Lung microvascular endothelial cell (primary cell): ENCODE measurements around the gene MAP4K4. TPM values are rescaled to one million over a fixed set of nuclear protein-coding genes. Genes with fewer than 3 reads are reported as not detected.
"Not testable (repeated sequence)": the region's sequence is repeated elsewhere in the genome, so short reads cannot be mapped to it uniquely, and the experiment has no call there.

Experiments used
- DNase-seq, 2 donors: peaks; one replicate each; pipeline versions ENCODE4 v3.0.0 to v3.0.0-alpha.2; 2010; ENCODE audit warnings: low read depth in 2 of 2
- total RNA-seq: library from RNA; depleted of rRNA; stranded (reverse); fragments of >200 nt; gene quantifications from 2 replicates; pipeline ENCODE4 v1.2.1, GENCODE V29; 2014

MAP4K4 gene
- total RNA-seq, 1 donor from 2014 or later: 67.1 TPM

- peak in 1 of 2 donors; percentile 61 for DNase-seq
These were observed 44.4 kb downstream of the MAP4K4 start for GRCh38 chr2:101741775-101742520.

- no peak for DNase-seq
These were observed 45.0 kb downstream of the MAP4K4 start for GRCh38 chr2:101742547-101742946.

GRCh38 chr2:101743288-101743687 is 45.8 kb downstream of the MAP4K4 start:
- peak in 1 of 2 donors; percentile 45 for DNase-seq

GRCh38 chr2:101744832-101745231 is 47.3 kb downstream of the MAP4K4 start:
- no peak for DNase-seq

GRCh38 chr2:101745711-101746694 is 48.5 kb downstream of the MAP4K4 start:
- peak; percentile 77 to 88 for DNase-seq

GRCh38 chr2:101748000-101748399 is 50.5 kb downstream of the MAP4K4 start:
- no peak for DNase-seq

- DNase-seq: not testable (repeated sequence)
These were observed 51.0 kb downstream of the MAP4K4 start for GRCh38 chr2:101748462-101748861.

- DNase-seq: no peak
These were observed 53.2 kb downstream of the MAP4K4 start for GRCh38 chr2:101750688-101751087.

- DNase-seq: no peak
These were observed 53.8 kb downstream of the MAP4K4 start for GRCh38 chr2:101751276-101751815.

- no peak for DNase-seq
These were observed 54.5 kb downstream of the MAP4K4 start for GRCh38 chr2:101751875-101752619.

- DNase-seq: peak; percentile 41 to 76
These were observed 55.5 kb downstream of the MAP4K4 start for GRCh38 chr2:101752716-101753616.

- DNase-seq: no peak
These were observed 56.4 kb downstream of the MAP4K4 start for GRCh38 chr2:101753720-101754490.

- DNase-seq: no peak
These were observed 57.1 kb downstream of the MAP4K4 start for GRCh38 chr2:101754618-101755017.

- no peak for DNase-seq
These were observed 58.8 kb downstream of the MAP4K4 start for GRCh38 chr2:101756266-101756665.

GRCh38 chr2:101758001-101758400 is 60.5 kb downstream of the MAP4K4 start:
- DNase-seq: no peak

GRCh38 chr2:101759162-101759561 is 61.7 kb downstream of the MAP4K4 start:
- peak in 1 of 2 donors; percentile 96 for DNase-seq

- DNase-seq: no peak
These were observed 65.1 kb downstream of the MAP4K4 start for GRCh38 chr2:101762451-101763171.

- peak in 1 of 2 donors; percentile 29 for DNase-seq
These were observed 66.2 kb downstream of the MAP4K4 start for GRCh38 chr2:101763496-101764333.
